Measurements from ENCODE around the gene ATP8B3.

ATP8B3 gene

GRCh38 chr19:1794424-1795172 lies 17.5 kb downstream of the ATP8B3 start:
- DNase-seq = no peak

- DNase-seq = no peak
Measured at GRCh38 chr19:1791879-1792278, 20.2 kb downstream of the ATP8B3 start.

GRCh38 chr19:1790054-1790792 lies 21.9 kb downstream of the ATP8B3 start:
- no peak for DNase-seq

GRCh38 chr19:1789261-1790041 lies 22.6 kb downstream of the ATP8B3 start:
- no peak for DNase-seq

- no peak for DNase-seq
Measured at GRCh38 chr19:1787116-1787515, 25.0 kb downstream of the ATP8B3 start.

- no peak for DNase-seq
Measured at GRCh38 chr19:1786668-1787067, 25.4 kb downstream of the ATP8B3 start.

GRCh38 chr19:1785310-1785709 lies 26.8 kb downstream of the ATP8B3 start:
- no peak for DNase-seq

GRCh38 chr19:1783874-1784273 lies 28.2 kb downstream of the ATP8B3 start:
- no peak for DNase-seq

GRCh38 chr19:1783354-1783753 lies 28.7 kb downstream of the ATP8B3 start:
- DNase-seq = no peak

- DNase-seq = no peak
Measured at GRCh38 chr19:1782521-1782920, 29.6 kb downstream of the ATP8B3 start.

- DNase-seq = no peak
Measured at GRCh38 chr19:1780272-1780958, 31.7 kb downstream of the ATP8B3 start.

- no peak for DNase-seq
Measured at GRCh38 chr19:1779574-1779973, 32.5 kb downstream of the ATP8B3 start.

GRCh38 chr19:1777149-1777548 lies 34.9 kb downstream of the ATP8B3 start:
- no peak for DNase-seq

- DNase-seq = no peak
Measured at GRCh38 chr19:1776606-1777147, 35.4 kb downstream of the ATP8B3 start.

GRCh38 chr19:1775951-1776605 lies 36.0 kb downstream of the ATP8B3 start:
- no peak for DNase-seq

GRCh38 chr19:1774989-1775772 lies 36.9 kb downstream of the ATP8B3 start:
- DNase-seq = no peak

GRCh38 chr19:1773184-1773583 lies 38.9 kb downstream of the ATP8B3 start:
- no peak for DNase-seq

- DNase-seq = no peak
Measured at GRCh38 chr19:1770866-1771576, 41.1 kb downstream of the ATP8B3 start.

GRCh38 chr19:1769645-1769985 lies 42.5 kb downstream of the ATP8B3 start:
- DNase-seq = no peak

GRCh38 chr19:1768918-1769644 lies 43.0 kb downstream of the ATP8B3 start:
- DNase-seq = no peak
